Fibroblast of the aortic adventitia (primary cell): ENCODE results near the gene CEMIP. TPM values are rescaled to one million over a fixed set of nuclear protein-coding genes. Genes with fewer than 3 reads are reported as not detected.

ENCODE experiments used
- DNase-seq: peaks from one replicate; pipeline ENCODE4 v3.0.0-alpha.2; 2010; ENCODE audit warnings: low read depth
- H3K4me3 ChIP-seq: 2 replicates; pipeline ENCODE4 v1.5.1; 2011; ENCODE audit warnings: low read depth, mild to moderate bottlenecking, control low read depth, low read length, moderate library complexity
- CTCF ChIP-seq: IDR thresholded peaks from 2 replicates; pipeline ENCODE4 v1.5.1; 2011; ENCODE audit warnings: mild to moderate bottlenecking, low read length, control low read depth, inconsistent platforms; ENCODE audit not compliant: insufficient read depth
- total RNA-seq: library from RNA; depleted of rRNA; stranded (reverse); fragments of >200 nt; gene quantifications from 2 replicates; pipeline ENCODE4 v1.2.3, GENCODE V29; 2012; ENCODE audit warnings: low replicate concordance

The CEMIP gene
- total RNA-seq, 1 donor = 225 TPM

GRCh38 chr15:80849308-80849707 lies 70.1 kb downstream of the CEMIP start:
- DNase-seq = peak; percentile 90
- no peak for TF ChIP-seq CTCF
- H3K4me3 ChIP-seq = no peak overlapping the region

DNA sequence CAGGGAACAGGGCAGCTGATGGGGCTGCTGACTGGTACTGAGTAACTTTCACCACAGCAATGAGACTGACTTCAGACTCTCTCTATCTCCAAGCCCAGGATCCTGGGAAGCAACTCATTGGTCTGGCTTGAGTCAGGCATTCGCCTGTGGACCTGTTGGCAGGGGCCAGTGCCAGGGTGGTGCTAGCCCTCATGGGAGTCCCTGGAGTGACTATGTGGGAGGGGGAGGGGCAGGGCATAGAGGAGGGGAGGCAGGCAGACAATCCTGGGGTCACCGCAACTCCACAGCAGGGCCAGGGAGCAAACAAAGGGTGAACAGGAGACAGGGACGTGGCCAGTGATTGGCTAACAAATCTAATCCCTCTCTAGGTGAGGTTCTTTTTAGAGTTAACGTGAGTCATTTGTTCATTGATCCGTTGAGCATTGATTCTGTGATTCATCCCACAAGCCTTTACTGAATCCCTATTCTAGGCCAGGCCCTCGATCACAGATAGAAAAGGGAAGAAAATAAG lies 71.8 kb downstream of the CEMIP start:
- TF ChIP-seq CTCF = no peak
- DNase-seq = no peak
- no peak overlapping the region for H3K4me3 ChIP-seq

GRCh38 chr15:80852676-80853075 lies 73.5 kb downstream of the CEMIP start:
- no peak for TF ChIP-seq CTCF
- H3K4me3 ChIP-seq = no peak overlapping the region
- no peak for DNase-seq

DNA sequence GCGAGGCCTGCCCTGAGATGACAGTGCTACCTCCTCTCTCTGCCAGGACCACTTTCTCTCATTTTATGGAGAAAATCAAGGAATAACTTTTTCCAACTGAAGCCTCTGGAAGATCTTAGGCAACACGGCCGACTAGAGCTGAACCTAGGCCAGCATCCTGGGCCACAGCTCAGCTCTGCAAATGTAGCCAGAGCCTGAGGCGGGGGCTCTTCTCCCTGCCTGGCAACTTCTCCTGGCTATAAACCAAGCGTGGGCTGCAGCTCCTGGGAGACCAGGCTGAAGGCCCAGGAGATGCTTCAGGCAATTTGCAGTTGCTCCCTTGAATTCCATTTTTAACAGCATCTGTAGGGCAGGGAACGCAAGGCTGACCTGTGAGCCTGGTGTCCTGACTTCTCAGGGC lies 74.9 kb downstream of the CEMIP start:
- no peak for TF ChIP-seq CTCF
- no peak overlapping the region for H3K4me3 ChIP-seq
- DNase-seq = peak; percentile 63

DNA sequence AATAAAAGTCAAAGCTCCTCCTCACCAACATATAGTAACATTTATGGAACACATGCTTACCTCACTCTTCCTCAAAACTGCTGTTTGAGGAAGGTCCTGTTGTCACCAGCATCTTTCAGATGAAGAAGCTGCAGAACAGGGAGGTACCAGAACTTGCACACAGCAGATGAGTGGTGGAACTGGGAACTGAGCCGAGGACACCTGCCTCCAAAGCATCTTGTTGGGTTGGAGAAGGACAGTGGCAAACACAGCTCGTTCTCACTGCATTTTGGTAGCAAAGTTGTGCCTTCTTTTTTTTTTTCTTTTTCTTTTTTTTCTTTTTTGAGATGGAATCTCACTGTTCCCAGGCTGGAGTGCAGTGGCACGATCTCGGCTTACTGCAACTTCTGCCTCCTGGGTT lies 76.0 kb downstream of the CEMIP start:
- no peak for DNase-seq
- TF ChIP-seq CTCF = no peak
- no peak overlapping the region for H3K4me3 ChIP-seq

DNA sequence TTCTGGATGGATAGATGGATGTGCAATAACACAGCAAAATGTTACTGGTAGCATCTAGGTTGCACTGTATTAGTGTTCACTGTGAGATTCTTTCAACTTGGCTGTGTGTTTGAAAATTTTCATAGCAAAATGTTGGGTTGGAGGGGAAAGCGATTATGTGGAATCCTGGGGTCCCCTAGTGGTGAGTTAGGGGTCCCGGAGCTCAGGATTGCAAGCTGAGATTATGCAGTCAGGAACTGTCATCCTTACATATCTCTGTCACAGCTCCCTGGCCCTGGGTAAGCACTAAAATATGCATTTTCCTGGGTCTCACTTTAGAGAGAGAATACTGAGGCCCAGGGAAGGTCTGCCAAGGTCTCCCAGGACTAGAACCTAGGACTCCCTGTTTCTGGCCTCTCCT lies 77.2 kb downstream of the CEMIP start:
- H3K4me3 ChIP-seq = no peak overlapping the region
- DNase-seq = no peak
- TF ChIP-seq CTCF = peak; percentile 37

- peak; percentile 70 for DNase-seq
- TF ChIP-seq CTCF = no peak
Observed at GRCh38 chr15:80856809-80857377, 77.7 kb downstream of the CEMIP start.

More at GRCh38 chr15:80856809-80857377, 77.7 kb downstream of the CEMIP start:
- no peak overlapping the region for H3K4me3 ChIP-seq
